Stimulated activated CD4-positive, alpha-beta T cell treated with anti-CD3 and anti-CD28 coated beads, TNF-alpha, amount 100 ng/mL, for 1 hour (primary cell): ENCODE measurements around the gene ZNF804A.
"Not testable (repeated sequence)": the region's sequence is repeated elsewhere in the genome, so short reads cannot be mapped to it uniquely, and the experiment has no call there.

Source experiments
- DNase-seq, 3 donors: peaks; one replicate each; pipeline ENCODE4 v3.0.0-alpha.2; 2020; ENCODE audit warnings: low read depth in 3 of 3, low spot score in 1 of 3

Gene ZNF804A

GRCh38 chr2:184721881-184722280 lies 123.6 kb downstream of the ZNF804A start:
- no peak for DNase-seq

GRCh38 chr2:184727813-184728212 lies 129.5 kb downstream of the ZNF804A start:
- no peak for DNase-seq

DNA sequence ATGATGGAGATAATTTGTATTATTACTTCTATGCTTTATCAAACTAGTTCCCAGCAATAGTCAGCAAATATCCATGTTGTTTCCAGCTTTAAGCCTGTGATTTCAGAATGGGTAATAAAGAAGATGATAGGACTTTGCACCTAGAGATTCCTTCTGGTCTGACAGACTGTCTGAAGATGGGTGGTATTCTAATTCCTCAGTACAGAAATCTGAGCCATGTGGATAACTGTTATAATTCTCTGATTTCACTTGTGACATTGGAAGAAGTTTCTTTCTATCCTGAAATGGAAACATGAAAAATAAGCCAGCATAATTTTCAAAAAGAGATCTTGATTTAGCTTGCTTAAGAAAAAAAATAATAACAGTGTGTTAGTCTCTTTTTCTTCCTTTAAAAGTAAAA lies 130.1 kb downstream of the ZNF804A start:
- no peak for DNase-seq

DNA sequence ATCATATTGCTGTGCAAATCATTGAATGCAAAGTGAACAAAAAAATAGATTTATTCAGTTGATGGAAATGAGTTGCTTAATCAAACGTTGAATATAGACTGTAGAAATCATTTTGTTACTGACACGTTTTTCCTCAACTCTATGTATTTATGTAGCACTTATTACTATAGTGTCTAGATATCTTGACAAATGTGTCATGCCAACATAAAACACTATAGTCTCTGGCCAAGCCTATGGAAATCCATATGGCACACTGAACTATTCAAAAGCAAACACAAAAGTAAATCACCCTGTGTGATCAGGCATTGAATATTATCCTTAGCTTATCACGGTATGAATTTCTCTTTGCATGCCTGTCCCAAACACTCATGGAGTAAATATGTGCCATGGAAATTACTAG lies 131.3 kb downstream of the ZNF804A start:
- DNase-seq, result no peak

DNA sequence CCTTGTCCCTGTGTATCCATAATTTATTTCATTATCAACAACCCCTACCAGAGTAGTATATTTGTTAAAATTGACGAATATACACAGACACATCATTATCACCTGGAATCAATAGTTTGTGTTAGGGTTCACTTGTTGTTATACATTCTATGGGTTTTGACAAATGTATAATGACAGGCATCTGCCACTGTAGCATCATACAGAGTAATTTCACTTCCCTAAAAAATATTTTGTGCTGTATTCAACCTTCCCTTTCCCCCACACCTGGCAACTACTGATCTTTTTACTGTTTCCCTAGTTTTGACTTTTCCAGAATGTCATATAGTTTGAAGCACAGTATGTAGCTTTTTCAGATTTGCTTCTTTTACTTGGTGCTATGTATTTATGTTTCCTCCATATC lies 132.0 kb downstream of the ZNF804A start:
- DNase-seq, result no peak

- no peak for DNase-seq
Observed at GRCh38 chr2:184734338-184734737, 136.0 kb downstream of the ZNF804A start.

DNA sequence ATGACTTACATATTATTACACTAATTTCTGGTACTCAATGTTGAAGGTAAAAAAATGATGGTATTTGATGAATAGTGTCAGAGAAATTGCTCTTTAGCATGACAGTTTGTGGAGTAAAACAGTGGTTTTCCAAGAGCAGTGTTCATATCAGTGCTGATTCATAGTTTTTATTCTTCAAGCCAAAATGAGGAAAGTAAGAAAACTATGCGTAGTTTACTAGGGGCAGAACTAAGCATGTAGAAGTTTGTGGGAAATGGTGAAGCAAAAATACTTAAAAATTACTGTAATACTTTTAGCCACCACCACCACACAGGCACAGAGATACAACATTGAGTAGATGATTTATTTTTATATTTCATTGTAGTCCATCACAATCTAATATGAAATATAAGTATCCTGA lies 137.3 kb downstream of the ZNF804A start:
- DNase-seq, result no peak

DNA sequence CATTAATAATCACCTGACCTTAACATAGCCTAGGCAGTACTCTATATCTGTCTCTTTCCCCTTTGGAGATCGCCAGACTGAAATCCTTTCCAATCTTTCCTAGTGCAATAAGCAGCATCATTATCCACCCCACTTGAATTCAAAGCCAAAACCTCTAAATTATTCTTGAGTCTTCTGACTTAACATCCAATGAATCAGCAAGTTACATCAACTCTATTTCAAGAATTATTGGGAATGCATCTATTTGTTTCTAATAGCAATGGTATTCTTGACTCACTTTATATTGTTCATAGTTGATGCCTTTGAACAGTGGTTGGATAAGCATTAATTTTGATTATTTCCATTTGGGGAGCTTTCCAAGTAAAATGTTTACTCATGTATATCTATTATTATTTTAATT lies 144.8 kb downstream of the ZNF804A start:
- no peak for DNase-seq

DNA sequence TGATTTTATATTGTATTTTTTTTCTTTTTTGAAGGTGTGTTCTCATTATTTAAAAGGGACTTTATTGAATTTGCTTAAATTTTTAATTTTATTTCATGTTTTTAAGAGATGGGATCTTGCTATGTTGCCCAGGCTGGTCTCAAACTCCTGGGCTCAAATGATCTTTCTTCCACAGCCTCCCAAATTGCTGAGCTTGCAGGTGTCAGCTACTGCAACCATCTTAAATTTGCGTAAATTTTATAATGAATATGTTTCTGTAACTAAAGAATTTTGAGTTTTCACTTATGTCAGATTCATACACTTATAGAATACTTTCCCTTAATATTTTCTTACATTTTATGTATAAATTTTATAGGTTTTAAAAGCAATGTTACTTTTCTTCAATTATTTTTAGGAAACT lies 157.8 kb downstream of the ZNF804A start:
- no peak for DNase-seq

GRCh38 chr2:184756885-184757284 lies 158.6 kb downstream of the ZNF804A start:
- DNase-seq, result no peak

- DNase-seq, result not testable (repeated sequence)
Observed at GRCh38 chr2:184759557-184760255, 161.4 kb downstream of the ZNF804A start.

DNA sequence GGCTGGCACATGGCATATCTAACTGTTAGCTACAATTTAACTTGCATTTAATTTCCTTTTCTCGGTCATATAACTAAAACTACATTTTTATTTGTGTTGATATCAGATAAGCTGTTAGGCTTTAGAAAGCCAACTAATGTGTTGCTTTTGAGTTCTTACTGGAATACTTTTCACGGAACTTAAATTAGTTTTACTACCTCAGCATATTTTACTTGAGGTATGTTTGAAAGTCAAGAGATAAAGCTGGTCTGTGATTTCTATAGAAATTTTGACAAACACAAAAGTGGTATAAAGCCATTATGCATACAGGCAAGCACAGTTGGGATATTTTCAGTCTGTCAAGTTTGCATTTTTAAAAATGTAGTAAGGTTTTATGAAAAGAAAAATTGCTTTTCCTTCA lies 162.6 kb downstream of the ZNF804A start:
- no peak for DNase-seq

DNA sequence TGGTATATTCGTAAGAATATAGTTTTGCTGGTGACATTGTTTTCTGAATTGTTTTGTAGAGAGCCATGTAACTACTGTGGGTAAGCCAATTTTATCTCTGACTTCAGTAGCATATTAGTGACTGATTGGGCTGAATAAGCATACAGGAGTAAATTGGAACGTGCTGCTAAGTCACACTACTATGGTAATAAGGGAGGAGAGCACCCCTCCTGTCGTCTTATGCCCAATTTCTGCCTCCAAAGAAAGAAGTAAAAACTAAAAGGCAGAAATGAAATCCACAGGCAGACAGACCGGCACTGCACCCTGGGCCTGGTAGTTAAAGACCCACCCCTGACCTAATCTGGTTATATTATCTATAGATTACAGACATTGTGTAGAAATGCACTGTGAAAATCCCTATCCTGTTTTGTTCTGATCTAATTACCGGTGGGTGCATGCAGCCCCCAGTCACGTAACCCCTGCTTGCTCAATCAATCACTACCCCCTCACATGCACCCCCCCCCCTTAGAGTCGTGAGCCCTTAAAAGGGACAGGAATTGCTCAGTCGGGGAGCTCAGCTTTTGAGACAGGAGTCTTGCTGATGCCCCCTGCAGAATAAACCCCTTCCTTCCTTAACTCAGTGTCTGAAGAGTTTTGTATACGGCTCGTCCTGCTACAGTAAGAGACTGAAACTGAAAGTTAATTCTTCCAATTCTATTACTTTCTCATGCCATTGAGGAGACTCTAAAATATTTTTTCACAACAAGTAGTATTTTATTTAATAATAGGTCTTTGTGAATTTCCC lies 167.0 kb downstream of the ZNF804A start:
- no peak for DNase-seq

DNA sequence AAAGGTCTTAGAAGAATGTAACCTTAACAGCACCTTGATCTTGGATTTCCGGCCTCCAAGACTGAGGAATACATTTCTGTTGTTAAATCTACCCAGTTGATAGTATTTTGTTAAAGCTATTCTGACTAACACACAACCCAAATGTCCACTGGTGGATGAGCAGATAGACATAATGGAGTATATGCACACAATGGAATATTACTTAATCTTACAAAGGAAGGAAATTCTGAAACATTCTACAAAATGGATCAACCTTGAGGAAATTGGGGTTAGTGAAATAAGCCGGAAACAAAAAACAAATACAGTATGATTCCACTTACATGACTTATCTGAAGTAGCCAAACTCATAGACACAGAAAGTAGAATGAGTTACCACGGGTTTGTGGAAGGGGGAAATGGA lies 168.7 kb downstream of the ZNF804A start:
- DNase-seq, result no peak

- DNase-seq, result no peak
Observed at GRCh38 chr2:184769023-184769422, 170.7 kb downstream of the ZNF804A start.

- no peak for DNase-seq
Observed at GRCh38 chr2:184769686-184770085, 171.4 kb downstream of the ZNF804A start.

GRCh38 chr2:184779777-184780176 lies 181.4 kb downstream of the ZNF804A start:
- no peak for DNase-seq

DNA sequence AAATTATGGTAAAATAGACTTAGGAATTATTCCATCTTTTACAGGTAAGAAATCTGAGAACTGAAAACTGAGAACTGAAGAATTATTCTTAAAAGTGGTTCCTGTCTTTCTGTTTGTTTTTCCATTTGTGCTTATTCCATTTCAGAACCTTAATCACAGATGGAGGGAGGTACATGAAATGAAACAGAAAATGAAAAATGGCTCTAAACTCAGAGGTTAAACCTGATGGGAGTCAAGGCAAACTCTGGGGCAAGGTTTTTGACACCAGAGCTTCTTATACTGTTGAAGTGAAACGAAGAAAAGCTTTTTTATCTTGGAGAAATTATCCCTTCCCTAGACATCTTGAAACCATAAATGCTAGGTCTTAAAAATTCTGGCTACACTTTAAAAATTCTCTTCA lies 182.1 kb downstream of the ZNF804A start:
- no peak for DNase-seq

GRCh38 chr2:184780944-184781343 lies 182.6 kb downstream of the ZNF804A start:
- no peak for DNase-seq

- DNase-seq, result no peak
Observed at GRCh38 chr2:184783576-184783975, 185.2 kb downstream of the ZNF804A start.

- DNase-seq, result no peak
Observed at GRCh38 chr2:184793176-184793575, 194.8 kb downstream of the ZNF804A start.

DNA sequence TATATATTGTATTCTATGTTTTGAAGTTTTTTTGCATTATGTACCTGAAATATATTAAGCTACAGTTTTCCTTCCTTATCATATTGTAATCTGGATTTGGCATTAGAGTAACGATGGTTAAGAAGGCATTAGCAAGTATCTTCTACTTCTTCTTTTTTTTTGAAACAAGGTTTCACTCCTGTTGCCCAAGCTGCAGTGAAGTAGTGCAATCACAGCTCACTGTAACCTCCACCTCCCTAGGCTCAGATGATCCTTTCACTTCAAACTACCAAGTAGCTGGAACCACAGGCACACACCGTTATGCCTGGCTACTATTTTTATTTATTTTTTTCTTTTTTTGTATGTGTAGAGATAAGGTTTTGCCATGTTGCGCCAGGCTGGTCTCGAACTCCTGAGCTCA lies 201.1 kb downstream of the ZNF804A start:
- no peak for DNase-seq

- no peak for DNase-seq
Observed at GRCh38 chr2:184814421-184814820, 216.1 kb downstream of the ZNF804A start.
